CD14-positive monocyte (primary cell): Measurements from ENCODE around the gene MPP1. TPM values are rescaled to one million over a fixed set of nuclear protein-coding genes. Genes with fewer than 3 reads are reported as not detected.

ENCODE experiments used
- DNase-seq, 3 donors: peaks; one replicate each; pipeline ENCODE4 v3.0.0-alpha.2; 2011 to 2022
- H2AFZ ChIP-seq: 2 replicates; pipeline ENCODE4 v1.6.0; 2012; ENCODE audit warnings: mild to moderate bottlenecking, low read depth, low read length, inconsistent platforms; ENCODE audit not compliant: insufficient read depth, poor library complexity, severe bottlenecking
- H3K27ac ChIP-seq, 2 donors: 1 replicate in 1 of 2; 2 replicates in 1 of 2; pipeline ENCODE4 v1.5.1; 2012 to 2013; ENCODE audit warnings: low read length in 2 of 2, control low read depth in 1 of 2, inconsistent platforms in 1 of 2, low read depth in 1 of 2, mild to moderate bottlenecking in 1 of 2
- H3K27me3 ChIP-seq, 2 donors: one replicate each; pipeline versions ENCODE4 v1.6.0 to v1.6.1; 2011 to 2013; ENCODE audit warnings: low read length in 2 of 2; ENCODE audit not compliant: control insufficient read depth in 2 of 2, insufficient read depth in 2 of 2
- H3K36me3 ChIP-seq, 2 donors: replicated peaks in 1 of 2; 1 replicate in 1 of 2; 2 replicates in 1 of 2; pipeline versions ENCODE4 v1.5.1 to v1.6.1; 2012 to 2013; ENCODE audit warnings: low read length in 2 of 2, control low read depth in 1 of 2, inconsistent platforms in 1 of 2, mild to moderate bottlenecking in 1 of 2; ENCODE audit not compliant: insufficient read depth in 2 of 2, control insufficient read depth in 1 of 2
- H3K4me1 ChIP-seq, 2 donors: 1 replicate in 1 of 2; 2 replicates in 1 of 2; pipeline versions ENCODE4 v1.5.1 to v1.6.1; 2012 to 2013; ENCODE audit warnings: low read length in 2 of 2, control low read depth in 1 of 2, inconsistent platforms in 1 of 2, mild to moderate bottlenecking in 1 of 2, moderate library complexity in 1 of 2; ENCODE audit not compliant: insufficient read depth in 2 of 2, control insufficient read depth in 1 of 2
- H3K4me2 ChIP-seq: replicated peaks from 2 replicates; pipeline ENCODE3; 2012; ENCODE audit warnings: low read length, moderate library complexity, mild to moderate bottlenecking; ENCODE audit not compliant: poor library complexity, severe bottlenecking; ENCODE audit errors: extremely low read depth
- H3K4me3 ChIP-seq, 3 experiments: fragments of 200-600 bp in 1 of 3; sonication (generic) in 1 of 3; replicated peaks in 1 of 3; 1 replicate in 2 of 3; 2 replicates in 1 of 3; pipeline ENCODE4 v1.5.1; 2011 to 2013; ENCODE audit warnings: low read length in 3 of 3, mild to moderate bottlenecking in 3 of 3, control low read depth in 2 of 3, low read depth in 2 of 3, inconsistent platforms in 1 of 3, moderate library complexity in 1 of 3
- H3K79me2 ChIP-seq: 2 replicates; pipeline ENCODE4 v1.6.0; 2012; ENCODE audit warnings: mild to moderate bottlenecking, control low read depth, inconsistent platforms, low read length, moderate library complexity; ENCODE audit not compliant: insufficient read depth
- H3K9ac ChIP-seq: 2 replicates; pipeline ENCODE4 v1.6.0; 2017; ENCODE audit warnings: low read length, mild to moderate bottlenecking; ENCODE audit not compliant: insufficient read depth, poor library complexity, severe bottlenecking
- H3K9me3 ChIP-seq, 2 donors: replicated peaks in 1 of 2; 1 replicate in 1 of 2; 2 replicates in 1 of 2; pipeline versions ENCODE4 v1.5.1 to v1.6.1; 2012 to 2013; ENCODE audit warnings: low read length in 2 of 2, control low read depth in 1 of 2; ENCODE audit not compliant: control insufficient read depth in 1 of 2, insufficient read depth in 1 of 2
- H4K20me1 ChIP-seq: 2 replicates; pipeline ENCODE4 v1.6.0; 2012; ENCODE audit warnings: mild to moderate bottlenecking, low read length, control low read depth, moderate library complexity; ENCODE audit not compliant: insufficient read depth
- H3K27ac Mint-ChIP-seq, 7 donors: one replicate each; pipeline ENCODE4 v1.8.0; 2020; ENCODE audit warnings: mild to moderate bottlenecking in 7 of 7, mixed read lengths in 7 of 7, moderate library complexity in 6 of 7, inconsistent platforms in 2 of 7
- H3K27me3 Mint-ChIP-seq, 3 donors: one replicate each; pipeline ENCODE4 v1.8.0; 2021 to 2022; ENCODE audit warnings: low read depth in 3 of 3, mild to moderate bottlenecking in 3 of 3, mixed read lengths in 3 of 3, moderate library complexity in 3 of 3, inconsistent platforms in 1 of 3
- H3K36me3 Mint-ChIP-seq, 2 donors: one replicate each; pipeline ENCODE4 v1.8.0; 2020; ENCODE audit warnings: mixed read lengths in 2 of 2, inconsistent platforms in 1 of 2, mild to moderate bottlenecking in 1 of 2
- H3K4me1 Mint-ChIP-seq: one replicate; pipeline ENCODE4 v1.8.0; 2020; ENCODE audit warnings: mild to moderate bottlenecking, mixed read lengths
- H3K4me3 Mint-ChIP-seq, 2 donors: one replicate each; pipeline ENCODE4 v1.8.0; 2020; ENCODE audit warnings: mild to moderate bottlenecking in 2 of 2, mixed read lengths in 2 of 2, moderate library complexity in 1 of 2
- H3K9me3 Mint-ChIP-seq, 7 donors: one replicate each; pipeline ENCODE4 v1.8.0; 2020 to 2022; ENCODE audit warnings: mixed read lengths in 7 of 7, mild to moderate bottlenecking in 6 of 7, moderate library complexity in 6 of 7, inconsistent platforms in 2 of 7
- CTCF ChIP-seq: fragments of 200-600 bp; IDR thresholded peaks from one replicate; pipeline ENCODE4 v1.8.0; 2022; ENCODE audit warnings: antibody characterized with exemption, mild to moderate bottlenecking
- WGBS: methylation state at CpG from one replicate; pipeline ENCODE4 v1.1.5; 2013; ENCODE audit warnings: missing lambda C conversion rate; ENCODE audit not compliant: insufficient coverage; 5-methylcytosine and 5-hydroxymethylcytosine counted together
- intact Hi-C, 2 donors: fragments of 100-400 bp; cut with micrococcal nuclease; formaldehyde crosslinking; loops; one replicate each; pipeline versions ENCODE4 v1.15.0 to v1.15.1; 2023
- polyA plus RNA-seq, 3 donors: library from polyadenylated mRNA; depleted of rRNA in 1 of 3; unstranded in 2 of 3; stranded (reverse) in 1 of 3; fragments of 300-500 nt in 2 of 3; fragments of >200 nt in 1 of 3; fragmentation: Illumina TruSeq in 2 of 3; gene quantifications; 1 replicate in 2 of 3; 2 replicates in 1 of 3; pipeline ENCODE4 v1.2.3, GENCODE V29; 2012 to 2021

Gene MPP1
- polyA plus RNA-seq, 3 donors, result 120 to 139 (median 135) TPM

- Histone ChIP-seq H2AFZ (no peak overlapping the region), H4K20me1 (no peaks in the 10 kb centered on the region), H3K9me3 (no peaks in the 10 kb centered on the region), H3K36me3 (no peaks in the 10 kb centered on the region), H3K9ac (no peak overlapping the region), H3K27ac (no peak overlapping the region), H3K4me3 (no peak overlapping the region), H3K79me2 (no peaks in the 10 kb centered on the region), H3K27me3 (no peaks in the 10 kb centered on the region), H3K4me2 (no peak overlapping the region), H3K4me1 (no peaks in the 10 kb centered on the region)
- no peaks in the 10 kb centered on the region for H3K27me3 Mint-ChIP-seq
- no peak for TF ChIP-seq CTCF
- no peak for DNase-seq
- H3K4me1 Mint-ChIP-seq, result no peaks in the 10 kb centered on the region
- no peak overlapping the region for H3K27ac Mint-ChIP-seq
- H3K36me3 Mint-ChIP-seq, result no peaks in the 10 kb centered on the region
- no peak overlapping the region for H3K4me3 Mint-ChIP-seq
- intact Hi-C loops, result no loop called here
- WGBS, result no CpG with 5 or more reads among the region's 2 CpGs
- H3K9me3 Mint-ChIP-seq, result peaks cover 0 to 11% (median 4%) of the 10 kb centered on the region in 7 donors
Measured at GRCh38 chrX:154812341-154813101, 7.2 kb upstream of the MPP1 start.

DNA sequence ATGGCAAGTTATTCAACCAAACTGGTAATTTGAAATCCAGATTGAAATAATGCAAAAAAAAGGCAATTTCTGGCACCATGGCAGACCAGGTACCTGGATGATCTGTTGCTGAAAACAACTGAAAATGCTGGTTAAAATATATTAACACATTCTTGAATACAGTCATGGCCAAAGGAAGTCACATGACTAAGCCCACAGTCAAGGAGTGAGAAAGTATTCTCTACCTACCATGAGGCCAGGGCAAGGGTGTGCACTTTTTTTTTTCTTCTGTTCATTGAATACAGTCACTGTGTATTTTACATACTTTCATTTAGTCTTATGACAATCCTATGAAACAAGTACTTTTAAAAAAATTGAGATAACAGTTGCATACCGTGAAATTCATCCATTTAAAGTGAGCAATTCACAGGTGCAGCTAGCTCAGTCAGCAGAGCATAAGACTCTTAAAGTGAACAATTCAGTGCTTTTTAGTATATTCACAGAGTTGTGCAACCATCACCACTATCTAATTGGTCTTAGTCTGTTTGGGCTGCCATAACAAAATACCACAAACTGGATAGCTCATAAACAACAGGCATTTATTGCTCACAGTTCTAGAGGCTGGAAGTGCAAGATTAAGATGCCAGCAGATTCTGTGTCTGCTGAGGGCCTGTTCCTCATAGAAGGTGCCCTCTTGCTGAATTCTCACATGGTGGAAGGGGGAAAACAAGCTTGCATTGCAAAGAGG is 4.8 kb upstream of the MPP1 start:
- Mint-ChIP-seq H3K4me1 (peaks cover 6% of the 10 kb centered on the region), H3K9me3 (peaks cover 0 to 9% (median 0%) of the 10 kb centered on the region in 7 donors), H3K27ac (no peak overlapping the region), H3K4me3 (no peak overlapping the region), H3K27me3 (no peaks in the 10 kb centered on the region), H3K36me3 (no peaks in the 10 kb centered on the region)
- no CpG with 5 or more reads among the region's 1 CpG for WGBS
- H3K79me2 ChIP-seq, result peaks cover 2% of the 10 kb centered on the region
- H3K9ac ChIP-seq, result no peak overlapping the region
- H2AFZ ChIP-seq, result no peak overlapping the region
- no peak overlapping the region for H3K4me2 ChIP-seq
- no peaks in the 10 kb centered on the region for H3K27me3 ChIP-seq
- no peak for TF ChIP-seq CTCF
- no peak for DNase-seq
- H3K4me3 ChIP-seq, result no peak overlapping the region
- intact Hi-C loops, result no loop called here
- no peak overlapping the region for H3K27ac ChIP-seq
- no peaks in the 10 kb centered on the region for H3K9me3 ChIP-seq
- no peaks in the 10 kb centered on the region for H4K20me1 ChIP-seq
- peaks cover 5 to 7% of the 10 kb centered on the region in 2 donors for H3K4me1 ChIP-seq
- H3K36me3 ChIP-seq, result no peaks in the 10 kb centered on the region
